ENCODE measurements around the gene MPDZ. TPM values are rescaled to one million over a fixed set of nuclear protein-coding genes. Genes with fewer than 3 reads are reported as not detected.

MPDZ gene
- polyA plus RNA-seq, 1 donor (not counting 4 experiments of a cell fraction or from before 2014, with no cell fraction given) = 9.0 TPM

DNA sequence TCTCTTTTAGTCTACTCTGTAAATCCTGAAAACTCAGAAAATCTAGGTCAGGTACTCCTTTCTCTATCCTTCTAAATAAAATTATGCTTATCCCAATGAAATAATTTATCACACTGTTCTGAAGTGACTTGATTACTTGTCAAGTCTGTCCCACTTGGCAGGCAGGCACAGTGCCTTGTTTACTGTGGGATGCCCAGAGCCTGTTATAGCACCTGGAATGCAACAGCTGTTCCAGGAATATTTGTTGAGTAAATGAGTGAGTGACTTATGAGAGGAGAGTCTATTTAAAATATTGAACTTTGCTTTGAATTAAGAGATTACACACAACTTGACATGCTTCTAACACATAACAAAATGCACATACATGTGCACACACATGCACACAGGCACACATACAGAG, 130.0 kb downstream of the MPDZ start:
- Histone ChIP-seq H3K9me1 (ENCODE audit: control insufficient read depth, extremely low read depth, insufficient read depth, low read length) (no peaks in the 10 kb centered on the region), H3K27me3 (ENCODE audit: control insufficient read depth, extremely low read depth, insufficient read depth, low read length) (no peaks in the 10 kb centered on the region), H3K4me3 (ENCODE audit: control insufficient read depth in 2 of 3, extremely low read depth in 1 of 3, insufficient read depth in 2 of 3, low read depth in 1 of 3, low read length in 3 of 3) (no peak overlapping the region), H2AFZ (ENCODE audit: control insufficient read depth, low read length) (no peak overlapping the region), H3K4me1 (ENCODE audit: control insufficient read depth, extremely low read depth, insufficient read depth, low read length) (no peaks in the 10 kb centered on the region), H3K9ac (ENCODE audit: control insufficient read depth, extremely low read depth, insufficient read depth, low read length) (no peak overlapping the region), H3K4me2 (ENCODE audit: control insufficient read depth, extremely low read depth, insufficient read depth, low read depth, low read length) (no peak overlapping the region), H3K36me3 (ENCODE audit: control insufficient read depth in 2 of 2, extremely low read depth in 1 of 2, insufficient read depth in 2 of 2, low read length in 2 of 2) (peaks cover 0 to 1% of the 10 kb centered on the region in 2 experiments), H4K20me1 (ENCODE audit: control insufficient read depth, extremely low read depth, insufficient read depth, low read length) (no peaks in the 10 kb centered on the region), H3K79me2 (ENCODE audit: control insufficient read depth, insufficient read depth, low read length) (no peaks in the 10 kb centered on the region), H3K27ac (ENCODE audit: control insufficient read depth, insufficient read depth, low read length) (no peak overlapping the region), H3K9me3 (ENCODE audit: control insufficient read depth, low read depth, low read length) (no peaks in the 10 kb centered on the region)
- no peak for FAIRE-seq
- dilution Hi-C loops (cut with MboI; ENCODE audit: extremely low pct_ligation_motif_present, low sequenced_read_pairs) = no loop called here
- DNase-seq (ENCODE audit: low read depth, low spot score) = no peak
- TF ChIP-seq, protein P1, sequence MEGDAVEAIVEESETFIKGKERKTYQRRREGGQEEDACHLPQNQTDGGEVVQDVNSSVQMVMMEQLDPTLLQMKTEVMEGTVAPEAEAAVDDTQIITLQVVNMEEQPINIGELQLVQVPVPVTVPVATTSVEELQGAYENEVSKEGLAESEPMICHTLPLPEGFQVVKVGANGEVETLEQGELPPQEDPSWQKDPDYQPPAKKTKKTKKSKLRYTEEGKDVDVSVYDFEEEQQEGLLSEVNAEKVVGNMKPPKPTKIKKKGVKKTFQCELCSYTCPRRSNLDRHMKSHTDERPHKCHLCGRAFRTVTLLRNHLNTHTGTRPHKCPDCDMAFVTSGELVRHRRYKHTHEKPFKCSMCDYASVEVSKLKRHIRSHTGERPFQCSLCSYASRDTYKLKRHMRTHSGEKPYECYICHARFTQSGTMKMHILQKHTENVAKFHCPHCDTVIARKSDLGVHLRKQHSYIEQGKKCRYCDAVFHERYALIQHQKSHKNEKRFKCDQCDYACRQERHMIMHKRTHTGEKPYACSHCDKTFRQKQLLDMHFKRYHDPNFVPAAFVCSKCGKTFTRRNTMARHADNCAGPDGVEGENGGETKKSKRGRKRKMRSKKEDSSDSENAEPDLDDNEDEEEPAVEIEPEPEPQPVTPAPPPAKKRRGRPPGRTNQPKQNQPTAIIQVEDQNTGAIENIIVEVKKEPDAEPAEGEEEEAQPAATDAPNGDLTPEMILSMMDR (optimal IDR thresholded peaks at IDR 0.05 in 1 of 3, IDR thresholded peaks at IDR 0.05 in 1 of 3, conservative IDR thresholded peaks at IDR 0.05 in 1 of 3; ENCODE audit: extremely low read depth in 1 of 3, insufficient read depth in 2 of 3, low read length in 3 of 3) = no peak

DNA sequence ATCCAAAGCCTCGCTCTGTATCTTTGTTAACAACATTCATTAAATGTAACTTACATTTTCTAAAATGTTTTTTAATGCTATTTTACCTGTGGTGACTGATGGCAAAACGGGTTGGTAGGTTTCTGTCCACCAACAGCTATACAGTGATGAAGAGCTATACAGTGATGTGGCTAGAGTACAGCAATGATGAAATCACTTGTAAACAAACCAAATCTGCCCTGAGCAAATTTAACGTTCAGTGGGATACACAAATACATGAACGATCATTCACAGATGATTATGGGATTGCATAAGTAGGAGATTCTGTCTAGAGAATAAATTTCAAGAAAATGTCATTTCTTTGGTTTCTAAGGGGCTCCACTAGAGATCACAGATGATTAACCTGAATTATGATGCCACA, 132.7 kb downstream of the MPDZ start:
- FAIRE-seq (no peak), DNase-seq (ENCODE audit: low read depth, low spot score) (no peak)
- Histone ChIP-seq H3K4me3 (ENCODE audit: control insufficient read depth in 2 of 3, extremely low read depth in 1 of 3, insufficient read depth in 2 of 3, low read depth in 1 of 3, low read length in 3 of 3) (no peak overlapping the region), H3K4me1 (ENCODE audit: control insufficient read depth, extremely low read depth, insufficient read depth, low read length) (no peaks in the 10 kb centered on the region), H4K20me1 (ENCODE audit: control insufficient read depth, extremely low read depth, insufficient read depth, low read length) (no peaks in the 10 kb centered on the region), H3K27ac (ENCODE audit: control insufficient read depth, insufficient read depth, low read length) (no peak overlapping the region), H3K79me2 (ENCODE audit: control insufficient read depth, insufficient read depth, low read length) (no peaks in the 10 kb centered on the region), H3K36me3 (ENCODE audit: control insufficient read depth in 2 of 2, extremely low read depth in 1 of 2, insufficient read depth in 2 of 2, low read length in 2 of 2) (peaks cover 0 to 1% of the 10 kb centered on the region in 2 experiments), H2AFZ (ENCODE audit: control insufficient read depth, low read length) (no peak overlapping the region), H3K27me3 (ENCODE audit: control insufficient read depth, extremely low read depth, insufficient read depth, low read length) (no peaks in the 10 kb centered on the region), H3K9ac (ENCODE audit: control insufficient read depth, extremely low read depth, insufficient read depth, low read length) (no peak overlapping the region), H3K4me2 (ENCODE audit: control insufficient read depth, extremely low read depth, insufficient read depth, low read depth, low read length) (no peak overlapping the region), H3K9me1 (ENCODE audit: control insufficient read depth, extremely low read depth, insufficient read depth, low read length) (no peaks in the 10 kb centered on the region), H3K9me3 (ENCODE audit: control insufficient read depth, low read depth, low read length) (no peaks in the 10 kb centered on the region)
- TF ChIP-seq, protein P1 (optimal IDR thresholded peaks at IDR 0.05 in 1 of 3, IDR thresholded peaks at IDR 0.05 in 1 of 3, conservative IDR thresholded peaks at IDR 0.05 in 1 of 3; ENCODE audit: extremely low read depth in 1 of 3, insufficient read depth in 2 of 3, low read length in 3 of 3) = no peak
- no peak for TF ChIP-seq EZH2 (IDR thresholded peaks at IDR 0.05; ENCODE audit: low read length)
- dilution Hi-C loops (cut with MboI; ENCODE audit: extremely low pct_ligation_motif_present, low sequenced_read_pairs) = no loop called here

All from keratinocyte (primary cell).